CD4-positive, alpha-beta T cell treated with Interleukin-4 for 1 hour (primary cell): ENCODE results near the gene C11orf58.

Experiments
- DNase-seq, 2 donors: peaks; one replicate each; pipeline ENCODE4 v3.0.0-alpha.2; 2020 to 2022

C11orf58 gene

DNA sequence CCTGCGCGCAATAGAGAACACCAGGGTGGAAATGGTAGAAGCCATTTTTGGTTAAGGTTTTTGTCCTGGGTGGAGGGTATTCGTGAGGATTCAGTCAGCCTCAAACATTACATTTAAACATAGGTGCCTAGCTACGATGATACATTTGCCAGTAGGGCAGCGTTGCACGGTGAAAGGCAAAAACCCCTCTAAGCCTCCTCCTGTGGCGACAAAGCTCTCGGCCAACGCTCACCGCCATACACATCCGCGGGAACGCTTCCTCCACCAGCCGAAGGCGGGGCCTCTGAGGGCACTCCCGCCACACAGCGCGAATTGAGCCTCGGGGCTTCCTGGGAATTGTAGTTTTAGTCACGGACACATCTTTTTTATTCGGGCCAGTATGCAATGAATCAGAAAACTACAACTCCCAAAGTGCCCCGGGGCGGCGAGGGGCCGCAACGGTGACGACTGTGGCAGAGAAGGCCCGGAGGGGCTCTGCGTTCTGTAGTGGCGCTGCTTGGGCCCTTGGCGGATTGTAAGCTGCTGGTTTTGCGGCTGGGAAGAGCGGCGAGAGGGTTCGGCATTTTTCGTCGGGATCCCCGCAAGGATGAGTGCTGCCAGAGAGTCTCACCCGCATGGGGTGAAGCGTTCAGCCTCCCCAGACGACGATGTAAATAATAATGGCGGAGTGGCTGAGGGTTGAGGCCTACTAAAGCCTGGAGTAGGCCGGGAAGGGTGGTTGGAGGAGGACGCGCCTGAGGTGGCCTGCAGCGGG, at the start of gene C11orf58:
C11orf58 (plus strand) TSS at position 455 of the 754 bp plus-strand sequence; CDS start at position 587, 132 bp downstream.
- peak; percentile 97 to 98 for DNase-seq

DNA sequence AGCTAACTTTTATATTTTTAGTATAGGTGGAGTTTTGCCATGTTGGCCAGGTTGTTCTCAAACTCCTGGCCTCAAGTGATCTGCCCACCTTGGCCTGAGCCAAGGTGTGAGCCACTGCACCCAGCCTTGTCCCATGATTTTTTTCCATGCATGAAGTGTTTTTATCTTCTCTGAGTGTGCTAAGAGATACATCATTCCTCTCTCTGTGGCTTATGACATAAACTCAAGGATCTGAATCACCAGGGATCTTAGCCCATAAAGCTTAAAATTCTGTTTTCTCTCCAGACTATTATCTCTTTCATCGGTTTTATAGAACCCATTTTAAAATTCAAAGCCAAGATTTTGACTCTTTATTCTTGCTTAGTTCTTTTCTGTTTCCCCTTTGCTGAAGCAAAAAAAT, 48.4 kb upstream of the C11orf58 start:
- no peak for DNase-seq

- no peak for DNase-seq
Observed at GRCh38 chr11:16703795-16704194, 34.7 kb upstream of the C11orf58 start.

DNA sequence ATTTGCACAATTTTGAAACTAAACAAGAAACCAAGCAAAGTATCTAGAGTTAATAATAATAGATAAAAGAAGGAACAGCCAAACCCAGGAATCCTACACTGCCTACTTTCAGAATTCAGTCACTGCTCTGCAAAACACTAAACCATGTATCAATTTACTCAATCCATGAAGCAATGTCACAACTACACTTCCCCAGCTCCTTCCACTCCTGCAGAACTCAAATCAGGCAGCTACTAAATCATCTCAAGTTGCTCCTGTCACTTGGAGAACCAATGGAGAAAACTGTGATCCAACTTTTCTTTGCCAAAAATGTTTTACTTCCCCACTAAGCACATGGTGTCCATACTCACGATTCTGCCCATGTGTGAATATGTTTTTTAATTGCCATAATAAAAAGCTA, 24.9 kb upstream of the C11orf58 start:
- DNase-seq = no peak

- no peak for DNase-seq
Observed at GRCh38 chr11:16722581-16723344, 15.7 kb upstream of the C11orf58 start.

GRCh38 chr11:16727806-16728205, 10.6 kb upstream of the C11orf58 start:
- DNase-seq = no peak

- no peak for DNase-seq
Observed at GRCh38 chr11:16737818-16738192, 642 bp upstream of the C11orf58 start.

- DNase-seq = peak in 1 of 2 donors; percentile 46
Observed at GRCh38 chr11:16738947-16739815, 734 bp downstream of the C11orf58 start.

DNA sequence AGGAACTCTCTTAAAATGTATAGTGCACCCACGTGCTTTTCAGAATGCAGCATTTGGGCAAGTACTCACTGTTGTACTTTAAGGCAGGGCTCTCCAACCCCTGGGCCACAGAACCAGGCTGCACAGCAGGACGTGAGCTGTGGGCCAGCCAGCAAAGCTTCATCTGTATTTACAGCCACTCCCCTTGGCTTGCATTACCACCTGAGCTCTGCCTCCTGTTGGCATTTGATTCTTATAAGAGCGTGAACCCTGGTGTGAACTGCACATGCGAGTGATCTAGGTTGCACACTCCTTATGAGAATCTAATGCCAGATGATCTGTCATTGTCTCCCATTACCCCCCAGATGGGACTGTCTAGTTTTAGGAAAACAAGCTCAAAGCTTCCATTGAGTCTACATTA, 3.0 kb downstream of the C11orf58 start:
- no peak for DNase-seq

DNA sequence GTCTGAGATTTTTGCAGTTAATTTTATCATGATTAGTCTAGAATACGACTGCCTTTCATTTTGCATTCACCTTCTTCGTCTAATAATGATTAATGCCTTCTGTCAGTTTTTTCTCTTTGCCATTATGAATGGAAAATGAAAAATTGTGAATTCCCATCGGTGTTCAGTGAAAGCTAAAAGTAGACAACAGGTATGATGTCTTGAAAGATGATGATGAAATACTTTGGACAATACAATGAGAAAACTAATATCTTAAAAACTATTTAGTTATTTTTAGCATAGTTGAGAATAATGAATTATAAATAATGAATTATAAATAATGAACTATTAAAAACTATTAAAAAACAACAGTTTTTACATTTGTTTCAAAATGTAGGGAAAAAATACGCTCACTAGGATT, 5.0 kb downstream of the C11orf58 start:
- no peak for DNase-seq

DNA sequence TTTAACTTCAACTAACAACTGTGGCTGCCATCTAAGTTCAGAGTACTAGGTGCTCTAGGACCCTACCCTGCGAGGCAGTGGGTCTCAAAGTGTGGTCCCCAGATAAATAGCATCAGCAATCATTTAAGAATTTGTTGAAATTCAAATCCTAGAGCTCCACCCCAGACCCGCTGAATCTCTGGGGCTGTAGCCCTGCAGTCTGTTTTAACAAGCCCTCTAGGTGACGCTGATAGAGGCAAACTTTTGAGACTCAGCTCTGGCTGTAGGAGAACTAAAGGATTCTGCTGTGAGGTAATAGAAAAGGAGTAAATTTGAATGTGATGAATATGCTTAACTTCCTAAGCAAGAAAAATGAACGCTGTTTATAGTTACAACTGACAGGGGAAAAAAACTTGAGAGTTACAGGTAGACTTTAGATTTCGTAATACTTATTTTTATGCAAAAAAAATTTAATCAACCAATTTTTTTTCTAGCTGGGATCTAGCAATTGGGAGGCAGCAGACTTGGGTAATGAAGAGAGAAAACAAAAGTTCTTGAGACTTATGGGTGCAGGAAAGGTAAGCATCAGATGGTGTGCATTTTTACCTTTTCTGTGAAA, 5.8 kb downstream of the C11orf58 start:
- no peak for DNase-seq

DNA sequence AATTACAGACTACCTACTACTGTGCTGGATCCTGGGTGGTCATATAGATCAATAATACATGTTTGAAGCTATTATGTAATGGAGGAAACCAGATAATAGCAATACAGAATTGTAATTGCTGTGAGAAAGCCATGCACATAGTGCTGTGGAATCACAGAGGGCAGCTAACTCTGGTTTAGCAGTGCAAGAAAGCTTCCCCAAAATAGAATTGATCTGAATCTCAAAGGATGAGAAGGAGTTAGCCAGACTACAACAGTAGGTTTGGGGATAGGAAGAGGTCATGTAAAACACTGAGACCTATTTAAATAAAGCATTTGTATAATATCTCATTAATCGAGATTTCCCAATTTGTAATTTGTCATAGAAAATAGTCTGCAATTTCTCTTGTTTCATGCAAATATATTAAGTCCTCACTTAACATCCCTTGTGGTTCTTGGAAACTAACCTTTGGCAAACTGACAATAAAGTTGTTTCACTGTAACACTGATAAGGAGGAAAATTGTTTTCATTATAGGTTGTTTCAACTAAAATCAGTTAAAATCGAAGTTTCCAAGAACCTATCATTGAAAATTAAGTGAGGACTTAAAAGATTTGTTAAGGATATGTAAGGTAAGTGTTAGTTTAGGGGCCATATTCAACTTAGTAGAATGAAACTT, 7.6 kb downstream of the C11orf58 start:
- DNase-seq = no peak

- DNase-seq = no peak
Observed at GRCh38 chr11:16749092-16749491, 10.6 kb downstream of the C11orf58 start.

GRCh38 chr11:16749666-16750065, 11.2 kb downstream of the C11orf58 start:
- DNase-seq = no peak

GRCh38 chr11:16750417-16750816, 12.0 kb downstream of the C11orf58 start:
- no peak for DNase-seq

- DNase-seq = no peak
Observed at GRCh38 chr11:16758382-16759024, 20.1 kb downstream of the C11orf58 start.

DNA sequence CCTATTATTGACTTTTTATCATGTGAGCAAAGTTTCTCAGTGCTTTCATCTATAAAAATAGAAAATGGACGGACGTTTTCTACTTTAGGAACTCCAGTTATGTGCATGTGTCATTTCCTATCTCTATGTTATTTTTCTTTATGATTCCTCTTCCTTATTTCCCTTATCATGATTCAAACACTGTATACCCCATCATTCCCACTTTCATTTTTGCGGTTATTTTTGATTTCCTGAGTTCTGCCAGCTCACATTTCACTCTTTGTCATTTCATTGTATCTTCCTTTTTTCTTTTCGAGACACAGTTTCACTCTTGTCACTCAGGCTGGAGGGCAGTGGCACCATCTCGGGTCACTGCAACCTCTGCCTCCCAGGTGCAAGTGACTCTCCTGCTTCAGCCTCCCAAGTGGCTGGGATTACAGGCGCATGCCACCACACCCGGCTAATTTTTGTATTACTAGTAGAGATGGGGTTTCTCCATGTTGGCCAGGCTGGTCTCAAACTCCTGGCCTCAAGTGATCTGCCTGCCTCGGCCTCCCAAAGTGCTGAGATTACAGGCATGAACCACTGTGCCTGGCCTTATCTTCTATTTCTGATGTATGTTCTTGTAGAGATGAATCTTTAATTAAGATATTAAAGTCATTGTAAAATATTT, 21.5 kb downstream of the C11orf58 start:
- no peak for DNase-seq

GRCh38 chr11:16763746-16764145, 25.3 kb downstream of the C11orf58 start:
- DNase-seq = no peak

DNA sequence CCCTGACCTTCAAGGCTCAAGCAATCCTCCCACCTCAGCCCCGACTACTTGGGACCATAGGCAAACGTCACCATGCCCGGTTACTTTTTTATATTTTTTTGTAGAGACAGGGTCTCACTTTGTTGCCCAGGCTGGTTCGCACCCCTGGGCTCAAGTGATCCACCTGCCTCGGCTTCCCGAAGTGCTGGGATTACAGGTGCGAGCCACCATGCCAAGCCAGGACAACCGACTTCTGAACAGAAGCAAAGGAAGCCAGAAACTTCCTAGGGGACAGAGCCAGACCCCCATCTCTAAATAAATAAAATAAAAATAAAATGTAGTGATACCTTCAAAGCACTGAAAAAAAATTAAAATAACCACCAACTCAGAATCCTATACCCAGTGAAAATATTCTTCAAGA, 26.4 kb downstream of the C11orf58 start:
- DNase-seq = no peak

- no peak for DNase-seq
Observed at GRCh38 chr11:16767137-16767536, 28.7 kb downstream of the C11orf58 start.

- no peak for DNase-seq
Observed at GRCh38 chr11:16767957-16768356, 29.5 kb downstream of the C11orf58 start.
